ENCODE data around the gene SLC6A18.

Gene SLC6A18

GRCh38 chr5:1199649-1200494 is 25.3 kb upstream of the SLC6A18 start:
- DNase-seq (ENCODE audit: low read depth): no peak
- no peak overlapping the region for H3K4me3 ChIP-seq (ENCODE audit: low read depth, low read length)
- no peak for TF ChIP-seq CTCF (conservative IDR thresholded peaks at IDR 0.05; ENCODE audit: low read depth, low read length)

- no peak for DNase-seq (ENCODE audit: low read depth)
- no peak overlapping the region for H3K4me3 ChIP-seq (ENCODE audit: low read depth, low read length)
These were observed 24.5 kb upstream of the SLC6A18 start for GRCh38 chr5:1200495-1201326.

GRCh38 chr5:1201327-1202025 is 23.7 kb upstream of the SLC6A18 start, which contains the start of gene SLC6A19:
SLC6A19 (plus strand) TSS chr5:1201595; CDS start chr5:1201651, 56 bp downstream.
- TF ChIP-seq CTCF (conservative IDR thresholded peaks at IDR 0.05; ENCODE audit: low read depth, low read length): no peak

More at GRCh38 chr5:1200495-1201326, 24.5 kb upstream of the SLC6A18 start:
- TF ChIP-seq CTCF (conservative IDR thresholded peaks at IDR 0.05; ENCODE audit: low read depth, low read length): no peak

GRCh38 chr5:1202026-1202797 is 23.0 kb upstream of the SLC6A18 start:
- no peak for DNase-seq (ENCODE audit: low read depth)
- TF ChIP-seq CTCF (conservative IDR thresholded peaks at IDR 0.05; ENCODE audit: low read depth, low read length): no peak
- H3K4me3 ChIP-seq (ENCODE audit: low read depth, low read length): no peak overlapping the region

More at GRCh38 chr5:1201327-1202025, 23.7 kb upstream of the SLC6A18 start, which contains the start of gene SLC6A19:
- no peak within 1 kb of the TSS for H3K4me3 ChIP-seq (ENCODE audit: low read depth, low read length)
- DNase-seq (ENCODE audit: low read depth): no peak

- no peak overlapping the region for H3K4me3 ChIP-seq (ENCODE audit: low read depth, low read length)
- DNase-seq (ENCODE audit: low read depth): no peak
- no peak for TF ChIP-seq CTCF (conservative IDR thresholded peaks at IDR 0.05; ENCODE audit: low read depth, low read length)
These were observed 22.4 kb upstream of the SLC6A18 start for GRCh38 chr5:1202798-1203185.

Measured in choroid plexus epithelial cell (primary cell).